Panc1 (cell line): Measurements from ENCODE around the gene ZNF396. TPM values are rescaled to one million over a fixed set of nuclear protein-coding genes. Genes with fewer than 3 reads are reported as not detected.

Source experiments
- ATAC-seq: fragments of 200-7000 bp; cut with Tn5 transposase; 2 replicates; pipeline ENCODE4 v1.9.1; 2020; ENCODE audit warnings: mild to moderate bottlenecking, moderate library complexity
- BruUV-seq: library from RNA; stranded (reverse); fragments of 400-500 nt; replicated peaks from 2 replicates; lab custom pipeline; 2021; lab: Mats Ljungman, UMichigan
- CTCF ChIA-PET: fragments of 300-600 bp; sonication (Branson Sonifier 250); formaldehyde crosslinking; loops from one replicate; lab custom pipeline; 2022; ENCODE audit warnings: antibody characterized with exemption; lab: Charles Lee
- POLR2A ChIA-PET: fragments of 300-600 bp; sonication (Branson Sonifier 250); formaldehyde crosslinking; loops from one replicate; lab custom pipeline; 2022; ENCODE audit warnings: antibody characterized with exemption; lab: Charles Lee
- DNase-seq: peaks from one replicate; pipeline ENCODE4 v3.0.0-alpha.2; 2010; ENCODE audit warnings: low read depth, low spot score
- H3K27ac ChIP-seq: 2 replicates; pipeline ENCODE4 v1.5.1; 2011; ENCODE audit warnings: mild to moderate bottlenecking, low read length, inconsistent platforms
- H3K27me3 ChIP-seq: fragments of 200-500 bp; sonication (Bioruptor generic); 2 replicates; pipeline ENCODE4 v1.6.0; 2014; ENCODE audit warnings: low read length, inconsistent platforms; ENCODE audit not compliant: control insufficient read depth, insufficient read depth
- H3K36me3 ChIP-seq: fragments of 200-500 bp; sonication (Bioruptor generic); 2 replicates; pipeline ENCODE4 v1.5.1; 2014; ENCODE audit warnings: inconsistent platforms, mild to moderate bottlenecking, low read length, moderate library complexity; ENCODE audit not compliant: control insufficient read depth, insufficient read depth
- H3K4me1 ChIP-seq: 2 replicates; pipeline ENCODE4 v1.5.1; 2011; ENCODE audit warnings: inconsistent platforms, mild to moderate bottlenecking, low read length, moderate library complexity; ENCODE audit not compliant: control insufficient read depth, insufficient read depth
- H3K4me3 ChIP-seq, 2 experiments: 2 replicates each; pipeline ENCODE4 v1.5.1; 2011 to 2012; ENCODE audit warnings: low read depth in 2 of 2, low read length in 2 of 2, mild to moderate bottlenecking in 2 of 2, inconsistent platforms in 1 of 2, moderate library complexity in 1 of 2
- H3K9me3 ChIP-seq: fragments of 200-500 bp; sonication (Bioruptor generic); 2 replicates; pipeline ENCODE4 v1.5.1; 2014; ENCODE audit warnings: low read depth, mild to moderate bottlenecking, inconsistent platforms, low read length, moderate library complexity; ENCODE audit not compliant: control insufficient read depth, insufficient read depth
- POLR2AphosphoS5 ChIP-seq: IDR thresholded peaks from 2 replicates; pipeline ENCODE4 v1.6.1; 2012; ENCODE audit warnings: mild to moderate bottlenecking, low read depth, low read length, moderate library complexity
- REST ChIP-seq, 2 experiments: IDR thresholded peaks; 2 replicates each; pipeline ENCODE4 v1.6.1; 2011 to 2012; ENCODE audit warnings: low read depth in 2 of 2, control low read depth in 1 of 2, low read length in 1 of 2, mild to moderate bottlenecking in 1 of 2, moderate library complexity in 1 of 2; ENCODE audit not compliant: insufficient read depth in 1 of 2
- SIN3A ChIP-seq: IDR thresholded peaks from 2 replicates; pipeline ENCODE4 v1.6.1; 2012; ENCODE audit warnings: low read depth, mild to moderate bottlenecking, low read length, moderate library complexity, borderline replicate concordance; ENCODE audit not compliant: insufficient read depth
- TCF7L2 ChIP-seq: IDR thresholded peaks from 2 replicates; pipeline ENCODE4 v1.6.1; 2011; ENCODE audit warnings: mild to moderate bottlenecking, low read depth, low read length, inconsistent platforms
- in situ Hi-C: cut with HindIII; loops from 2 replicates; pipeline ENCODE4 v1.10.0; 2016; ENCODE audit warnings: low sequenced_read_pairs, low pct_unique_long_range_greater_than_20kb
- intact Hi-C: fragments of 100-400 bp; cut with micrococcal nuclease; formaldehyde crosslinking; loops from one replicate; pipeline ENCODE4 v1.10.0; 2022; ENCODE audit not compliant: unreplicated experiment
- total RNA-seq: library from RNA; stranded (reverse); gene quantifications from one replicate; pipeline ENCODE4 v1.2.1, GENCODE V29; 2021; ENCODE audit not compliant: unreplicated experiment
- TF ChIP-seq, protein P1 (sequence below): fragments of 450-650 bp; IDR thresholded peaks from 2 replicates; pipeline ENCODE4 v1.5.1; 2017; ENCODE audit warnings: mild to moderate bottlenecking

The ZNF396 gene
- total RNA-seq, 1 experiment from 2014 or later: 2.8 TPM

DNA sequence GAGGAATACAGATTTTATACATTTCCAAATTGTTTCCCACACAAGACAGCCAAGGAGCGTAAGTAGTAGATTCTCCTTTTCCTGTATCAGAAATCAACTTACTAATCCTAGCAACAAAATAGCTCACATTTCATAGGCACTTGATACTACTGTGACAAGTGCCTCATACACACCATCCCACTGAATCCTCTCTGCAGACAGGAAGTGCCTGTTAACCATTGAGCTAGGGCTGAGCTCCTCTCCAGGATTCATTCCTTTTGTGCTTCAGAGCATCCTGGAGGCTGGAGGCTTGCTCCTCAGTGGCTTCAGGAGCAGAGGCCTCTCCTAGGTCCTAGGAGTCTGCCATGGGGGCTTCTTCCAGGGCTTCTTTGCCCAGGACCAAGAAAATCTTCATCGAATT is 20.8 kb upstream of the ZNF396 start:
- intact Hi-C loops: no loop called here
- TF ChIP-seq POLR2AphosphoS5 (no peak), SIN3A (no peak), TCF7L2 (no peak), REST (IDR thresholded peaks at IDR 0.05; ENCODE audit: insufficient read depth in 1 of 2, low read depth in 2 of 2, low read length in 1 of 2) (no peak)
- TF ChIP-seq, protein P1, sequence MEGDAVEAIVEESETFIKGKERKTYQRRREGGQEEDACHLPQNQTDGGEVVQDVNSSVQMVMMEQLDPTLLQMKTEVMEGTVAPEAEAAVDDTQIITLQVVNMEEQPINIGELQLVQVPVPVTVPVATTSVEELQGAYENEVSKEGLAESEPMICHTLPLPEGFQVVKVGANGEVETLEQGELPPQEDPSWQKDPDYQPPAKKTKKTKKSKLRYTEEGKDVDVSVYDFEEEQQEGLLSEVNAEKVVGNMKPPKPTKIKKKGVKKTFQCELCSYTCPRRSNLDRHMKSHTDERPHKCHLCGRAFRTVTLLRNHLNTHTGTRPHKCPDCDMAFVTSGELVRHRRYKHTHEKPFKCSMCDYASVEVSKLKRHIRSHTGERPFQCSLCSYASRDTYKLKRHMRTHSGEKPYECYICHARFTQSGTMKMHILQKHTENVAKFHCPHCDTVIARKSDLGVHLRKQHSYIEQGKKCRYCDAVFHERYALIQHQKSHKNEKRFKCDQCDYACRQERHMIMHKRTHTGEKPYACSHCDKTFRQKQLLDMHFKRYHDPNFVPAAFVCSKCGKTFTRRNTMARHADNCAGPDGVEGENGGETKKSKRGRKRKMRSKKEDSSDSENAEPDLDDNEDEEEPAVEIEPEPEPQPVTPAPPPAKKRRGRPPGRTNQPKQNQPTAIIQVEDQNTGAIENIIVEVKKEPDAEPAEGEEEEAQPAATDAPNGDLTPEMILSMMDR: no peak
- CTCF ChIA-PET: no interaction called here

GRCh38 chr18:35393716-35394115 is 16.6 kb upstream of the ZNF396 start:
- BruUV-seq: no TSS peak
- intact Hi-C loops (no loop called here), in situ Hi-C loops (no loop called here)
- no peak overlapping the region for H3K27ac ChIP-seq
- POLR2A ChIA-PET: no interaction called here
- H3K27me3 ChIP-seq: no peaks in the 10 kb centered on the region
- DNase-seq: no peak
- no peak for ATAC-seq
- H3K9me3 ChIP-seq: no peaks in the 10 kb centered on the region
- H3K36me3 ChIP-seq: no peaks in the 10 kb centered on the region
- H3K4me1 ChIP-seq: no peaks in the 10 kb centered on the region
- no peak overlapping the region for H3K4me3 ChIP-seq
- CTCF ChIA-PET: no interaction called here
- no peak for TF ChIP-seq REST (IDR thresholded peaks at IDR 0.05; ENCODE audit: insufficient read depth in 1 of 2, low read depth in 2 of 2, low read length in 1 of 2)
- no peak for TF ChIP-seq POLR2AphosphoS5
- TF ChIP-seq TCF7L2: no peak
- TF ChIP-seq, protein P1: no peak
- TF ChIP-seq SIN3A: no peak

More for the DNA sequence above, 20.8 kb upstream of the ZNF396 start:
- DNase-seq: no peak
- POLR2A ChIA-PET: no interaction called here
- Histone ChIP-seq H3K36me3 (no peaks in the 10 kb centered on the region), H3K4me1 (no peaks in the 10 kb centered on the region), H3K27me3 (no peaks in the 10 kb centered on the region), H3K9me3 (no peaks in the 10 kb centered on the region), H3K4me3 (no peak overlapping the region), H3K27ac (no peak overlapping the region)
- no TSS peak for BruUV-seq
- in situ Hi-C loops: no loop called here
- no peak for ATAC-seq
